PFSK-1 (cell line): ENCODE data around the gene KLHL40.

Experiments used
- POLR2AphosphoS5 ChIP-seq: IDR thresholded peaks from 2 replicates; pipeline ENCODE4 v1.6.1; 2012; ENCODE audit warnings: low read depth, mild to moderate bottlenecking, control low read depth, low read length, moderate library complexity
- SIN3A ChIP-seq: IDR thresholded peaks from 2 replicates; pipeline ENCODE4 v1.6.1; 2012; ENCODE audit warnings: mild to moderate bottlenecking, low read length, moderate library complexity, borderline replicate concordance; ENCODE audit not compliant: insufficient read depth
- TAF1 ChIP-seq: IDR thresholded peaks from 2 replicates; pipeline ENCODE4 v1.6.1; 2012; ENCODE audit warnings: low read length, control low read depth, borderline replicate concordance; ENCODE audit not compliant: insufficient read depth
- TF ChIP-seq, protein P1 (sequence below), 2 experiments: IDR thresholded peaks; 2 replicates each; pipeline versions ENCODE4 v1.6.1 to v1.8.0; 2011 to 2012; ENCODE audit warnings: low read depth in 2 of 2, low read length in 2 of 2, control low read depth in 1 of 2, inconsistent platforms in 1 of 2, mild to moderate bottlenecking in 1 of 2, moderate library complexity in 1 of 2; ENCODE audit not compliant: insufficient read depth in 1 of 2

DNA sequence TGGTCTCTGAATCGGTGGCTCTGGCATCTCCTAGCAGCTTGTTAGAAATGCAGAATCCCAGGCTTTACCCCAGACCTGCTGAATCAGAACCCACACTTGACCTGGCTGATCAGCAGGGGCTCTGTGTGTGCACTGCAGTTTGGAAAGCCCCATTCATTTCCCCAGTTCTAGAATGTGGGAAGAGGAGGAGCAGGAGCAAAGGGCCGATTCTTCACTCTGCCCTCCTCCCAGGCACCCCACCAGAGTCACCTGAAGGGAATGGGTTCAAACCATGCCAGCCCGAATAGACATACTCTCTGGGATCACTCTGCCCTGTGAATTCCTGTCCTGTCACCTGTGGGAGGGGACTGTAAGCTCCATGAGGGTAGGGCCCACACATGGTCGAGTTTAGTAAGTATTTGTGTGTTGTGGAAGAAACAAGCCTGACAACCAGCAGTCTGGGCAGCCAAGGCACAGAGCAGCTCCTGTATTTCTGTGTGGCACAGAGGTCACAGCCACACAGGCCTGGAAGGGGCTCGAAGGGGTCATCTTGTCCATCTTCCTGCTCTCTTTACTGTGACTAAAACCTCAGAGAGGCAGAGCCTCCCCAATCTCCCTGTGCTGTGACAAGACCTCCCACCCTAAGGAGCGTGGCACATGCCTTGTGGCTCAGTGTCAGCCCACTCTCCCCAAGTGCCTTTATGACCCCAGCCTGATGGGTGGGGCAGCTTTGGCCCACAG lies 46.3 kb downstream of the KLHL40 start:
- TF ChIP-seq SIN3A, result no peak
- TF ChIP-seq, protein P1, sequence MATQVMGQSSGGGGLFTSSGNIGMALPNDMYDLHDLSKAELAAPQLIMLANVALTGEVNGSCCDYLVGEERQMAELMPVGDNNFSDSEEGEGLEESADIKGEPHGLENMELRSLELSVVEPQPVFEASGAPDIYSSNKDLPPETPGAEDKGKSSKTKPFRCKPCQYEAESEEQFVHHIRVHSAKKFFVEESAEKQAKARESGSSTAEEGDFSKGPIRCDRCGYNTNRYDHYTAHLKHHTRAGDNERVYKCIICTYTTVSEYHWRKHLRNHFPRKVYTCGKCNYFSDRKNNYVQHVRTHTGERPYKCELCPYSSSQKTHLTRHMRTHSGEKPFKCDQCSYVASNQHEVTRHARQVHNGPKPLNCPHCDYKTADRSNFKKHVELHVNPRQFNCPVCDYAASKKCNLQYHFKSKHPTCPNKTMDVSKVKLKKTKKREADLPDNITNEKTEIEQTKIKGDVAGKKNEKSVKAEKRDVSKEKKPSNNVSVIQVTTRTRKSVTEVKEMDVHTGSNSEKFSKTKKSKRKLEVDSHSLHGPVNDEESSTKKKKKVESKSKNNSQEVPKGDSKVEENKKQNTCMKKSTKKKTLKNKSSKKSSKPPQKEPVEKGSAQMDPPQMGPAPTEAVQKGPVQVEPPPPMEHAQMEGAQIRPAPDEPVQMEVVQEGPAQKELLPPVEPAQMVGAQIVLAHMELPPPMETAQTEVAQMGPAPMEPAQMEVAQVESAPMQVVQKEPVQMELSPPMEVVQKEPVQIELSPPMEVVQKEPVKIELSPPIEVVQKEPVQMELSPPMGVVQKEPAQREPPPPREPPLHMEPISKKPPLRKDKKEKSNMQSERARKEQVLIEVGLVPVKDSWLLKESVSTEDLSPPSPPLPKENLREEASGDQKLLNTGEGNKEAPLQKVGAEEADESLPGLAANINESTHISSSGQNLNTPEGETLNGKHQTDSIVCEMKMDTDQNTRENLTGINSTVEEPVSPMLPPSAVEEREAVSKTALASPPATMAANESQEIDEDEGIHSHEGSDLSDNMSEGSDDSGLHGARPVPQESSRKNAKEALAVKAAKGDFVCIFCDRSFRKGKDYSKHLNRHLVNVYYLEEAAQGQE (IDR thresholded peaks at IDR 0.05; ENCODE audit: insufficient read depth in 1 of 2, low read depth in 2 of 2, low read length in 2 of 2), result no peak
- no peak for TF ChIP-seq POLR2AphosphoS5
- TF ChIP-seq TAF1, result no peak
